HCT116 (cell line): Measurements from ENCODE around the gene ITGA2B. TPM values are rescaled to one million over a fixed set of nuclear protein-coding genes. Genes with fewer than 3 reads are reported as not detected.

Experiments used
- ATAC-seq: fragments of 200-7000 bp; cut with Tn5 transposase; 2 replicates; pipeline ENCODE4 v1.9.1; 2020; ENCODE audit warnings: mild to moderate bottlenecking, moderate library complexity
- BruUV-seq: library from RNA; stranded (reverse); fragments of 400-500 nt; replicated peaks from 2 replicates; lab custom pipeline; 2021; lab: Mats Ljungman, UMichigan
- CTCF ChIA-PET: fragments of 300-600 bp; sonication (Branson Sonifier 250); formaldehyde crosslinking; loops from one replicate; lab custom pipeline; 2021; ENCODE audit warnings: antibody characterized with exemption; lab: Charles Lee
- POLR2A ChIA-PET: fragments of 300-600, 350-600 bp; sonication (Branson Sonifier 250); formaldehyde crosslinking; loops from one replicate; lab custom pipeline; 2021; ENCODE audit warnings: antibody characterized with exemption; lab: Charles Lee
- RAD21 ChIA-PET, 2 experiments: fragments of 300-600 bp; sonication (Branson Sonifier 250); formaldehyde crosslinking; loops; one replicate each; lab custom pipeline; 2023; ENCODE audit warnings: low total read pairs in 2 of 2; ENCODE audit not compliant: uncharacterized antibody in 2 of 2, unreplicated experiment in 2 of 2, low non-redundant PET in 1 of 2; lab: Charles Lee
- DNase-seq: peaks from one replicate; pipeline ENCODE4 v3.0.0-alpha.2; 2010; ENCODE audit warnings: low read depth, low spot score
- H2AFZ ChIP-seq: fragments of 200-600 bp; shearing (Covaris generic), sonication (generic); 2 replicates; pipeline ENCODE4 v1.6.1; 2017; ENCODE audit warnings: low read depth, mixed run types, mixed read lengths, antibody characterized with exemption, low read length; ENCODE audit not compliant: poor library complexity, severe bottlenecking
- H3K27ac ChIP-seq: 2 replicates; pipeline ENCODE4 v1.5.1; 2012; ENCODE audit warnings: low read depth, low read length
- H3K27me3 ChIP-seq: fragments of 200-600 bp; sonication (generic); 2 replicates; pipeline ENCODE4 v1.6.1; 2016; ENCODE audit warnings: mixed run types, low read length, mixed read lengths; ENCODE audit not compliant: insufficient read depth
- H3K36me3 ChIP-seq, 2 experiments: fragments of 200-500 bp in 1 of 2; fragments of 200-600 bp in 1 of 2; sonication (Bioruptor generic) in 1 of 2; sonication (generic) in 1 of 2; 2 replicates each; pipeline versions ENCODE4 v1.5.1 to v1.6.1; 2014 to 2016; ENCODE audit warnings: low read length in 2 of 2, inconsistent platforms in 1 of 2, mixed read lengths in 1 of 2, mixed run types in 1 of 2; ENCODE audit not compliant: insufficient read depth in 2 of 2, control insufficient read depth in 1 of 2
- H3K4me1 ChIP-seq, 2 experiments: fragments of 200-600 bp in 1 of 2; sonication (generic) in 1 of 2; 2 replicates each; pipeline versions ENCODE4 v1.5.1 to v1.6.1; 2012 to 2017; ENCODE audit warnings: low read length in 2 of 2, inconsistent platforms in 1 of 2, mild to moderate bottlenecking in 1 of 2, mixed read lengths in 1 of 2, mixed run types in 1 of 2, moderate library complexity in 1 of 2; ENCODE audit not compliant: insufficient read depth in 2 of 2, control insufficient read depth in 1 of 2
- H3K4me2 ChIP-seq: fragments of 200-600 bp; sonication (generic); 2 replicates; pipeline ENCODE4 v1.6.1; 2017; ENCODE audit warnings: mixed run types, low read length, mixed read lengths
- H3K4me3 ChIP-seq, 2 experiments: fragments of 200-600 bp in 1 of 2; sonication (generic) in 1 of 2; replicated peaks in 1 of 2; 2 replicates each; pipeline ENCODE4 v1.5.1; 2011 to 2016; ENCODE audit warnings: low read length in 2 of 2, control low read depth in 1 of 2, low read depth in 1 of 2, mild to moderate bottlenecking in 1 of 2, mixed read lengths in 1 of 2, mixed run types in 1 of 2
- H3K79me2 ChIP-seq: fragments of 200-600 bp; sonication (generic); 2 replicates; pipeline ENCODE4 v1.6.1; 2017; ENCODE audit warnings: mild to moderate bottlenecking, mixed run types, low read length, moderate library complexity, mixed read lengths; ENCODE audit not compliant: insufficient read depth
- H3K9ac ChIP-seq: fragments of 200-600 bp; sonication (generic); 2 replicates; pipeline ENCODE4 v1.6.1; 2016; ENCODE audit warnings: low read length, mixed read lengths
- H3K9me2 ChIP-seq: fragments of 200-600 bp; sonication (generic), shearing (Covaris generic); 2 replicates; pipeline ENCODE4 v1.6.1; 2017; ENCODE audit warnings: mixed run types, mild to moderate bottlenecking, moderate library complexity; ENCODE audit not compliant: insufficient read depth
- H3K9me3 ChIP-seq, 2 experiments: fragments of 200-500 bp in 1 of 2; fragments of 200-600 bp in 1 of 2; sonication (Bioruptor generic) in 1 of 2; sonication (generic) in 1 of 2; 2 replicates each; pipeline ENCODE4 v1.6.1; 2014 to 2017; ENCODE audit warnings: low read length in 2 of 2, mixed read lengths in 2 of 2, inconsistent platforms in 1 of 2, low read depth in 1 of 2, mild to moderate bottlenecking in 1 of 2, mixed run types in 1 of 2, moderate library complexity in 1 of 2; ENCODE audit not compliant: control insufficient read depth in 1 of 2, insufficient read depth in 1 of 2
- H4K20me1 ChIP-seq: fragments of 200-600 bp; sonication (generic), shearing (Covaris generic); 2 replicates; pipeline ENCODE4 v1.6.1; 2017; ENCODE audit warnings: mixed run types, mild to moderate bottlenecking, moderate library complexity; ENCODE audit not compliant: insufficient read depth
- EZH2 ChIP-seq: fragments of 200-600 bp; sonication (generic); IDR thresholded peaks from 2 replicates; pipeline ENCODE4 v1.6.1; 2017; ENCODE audit warnings: antibody characterized with exemption, mixed run types
- JUND ChIP-seq: IDR thresholded peaks from 2 replicates; pipeline ENCODE4 v1.6.1; 2012
- SRF ChIP-seq: IDR thresholded peaks from 2 replicates; pipeline ENCODE4 v1.6.1; 2012; ENCODE audit warnings: low read depth
- TCF7L2 ChIP-seq: IDR thresholded peaks from 2 replicates; pipeline ENCODE4 v1.7.0; 2011; ENCODE audit warnings: borderline replicate concordance, inconsistent platforms; ENCODE audit not compliant: insufficient read depth, insufficient read length; ENCODE audit errors: extremely low read depth
- ZNF274 ChIP-seq: fragments of 200-500 bp; sonication (Bioruptor generic); IDR thresholded peaks from 2 replicates; pipeline ENCODE4 v1.6.1; 2014; ENCODE audit warnings: mild to moderate bottlenecking, low read depth, low read length, inconsistent platforms
- intact Hi-C: fragments of 100-400 bp; cut with micrococcal nuclease; formaldehyde crosslinking; loops from 2 replicates; pipeline ENCODE4 v1.10.0; 2022
- total RNA-seq: library from RNA; stranded (reverse); gene quantifications from one replicate; pipeline ENCODE4 v1.2.1, GENCODE V29; 2021; ENCODE audit not compliant: unreplicated experiment
- TF ChIP-seq, protein P1 (sequence below), 3 experiments: fragments of 200-600 bp in 1 of 3; sonication (generic) in 1 of 3; IDR thresholded peaks in 2 of 3; conservative IDR thresholded peaks in 1 of 3; 2 replicates each; pipeline ENCODE4 v1.5.1; 2012 to 2017; ENCODE audit warnings: low read depth in 2 of 3, low read length in 2 of 3, antibody characterized with exemption in 1 of 3, borderline replicate concordance in 1 of 3, control low read depth in 1 of 3, mild to moderate bottlenecking in 1 of 3, mixed read lengths in 1 of 3, mixed run types in 1 of 3, moderate library complexity in 1 of 3; ENCODE audit not compliant: insufficient read depth in 1 of 3

ITGA2B gene
- total RNA-seq, 1 experiment from 2014 or later, result 7.6 TPM

GRCh38 chr17:44409309-44410028 is 20.0 kb upstream of the ITGA2B start:
- TF ChIP-seq TCF7L2, result no peak
- TF ChIP-seq, protein P1, sequence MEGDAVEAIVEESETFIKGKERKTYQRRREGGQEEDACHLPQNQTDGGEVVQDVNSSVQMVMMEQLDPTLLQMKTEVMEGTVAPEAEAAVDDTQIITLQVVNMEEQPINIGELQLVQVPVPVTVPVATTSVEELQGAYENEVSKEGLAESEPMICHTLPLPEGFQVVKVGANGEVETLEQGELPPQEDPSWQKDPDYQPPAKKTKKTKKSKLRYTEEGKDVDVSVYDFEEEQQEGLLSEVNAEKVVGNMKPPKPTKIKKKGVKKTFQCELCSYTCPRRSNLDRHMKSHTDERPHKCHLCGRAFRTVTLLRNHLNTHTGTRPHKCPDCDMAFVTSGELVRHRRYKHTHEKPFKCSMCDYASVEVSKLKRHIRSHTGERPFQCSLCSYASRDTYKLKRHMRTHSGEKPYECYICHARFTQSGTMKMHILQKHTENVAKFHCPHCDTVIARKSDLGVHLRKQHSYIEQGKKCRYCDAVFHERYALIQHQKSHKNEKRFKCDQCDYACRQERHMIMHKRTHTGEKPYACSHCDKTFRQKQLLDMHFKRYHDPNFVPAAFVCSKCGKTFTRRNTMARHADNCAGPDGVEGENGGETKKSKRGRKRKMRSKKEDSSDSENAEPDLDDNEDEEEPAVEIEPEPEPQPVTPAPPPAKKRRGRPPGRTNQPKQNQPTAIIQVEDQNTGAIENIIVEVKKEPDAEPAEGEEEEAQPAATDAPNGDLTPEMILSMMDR (IDR thresholded peaks at IDR 0.05 in 2 of 3, conservative IDR thresholded peaks at IDR 0.05 in 1 of 3; ENCODE audit: borderline replicate concordance in 1 of 3, insufficient read depth in 1 of 3, low read depth in 2 of 3, low read length in 2 of 3), result peak in 2 of 3 experiments; percentile 27 to 34; a peak in 3 of 6 replicates
- TF ChIP-seq SRF, result no peak
- H3K36me3 ChIP-seq, result peaks cover 3 to 4% of the 10 kb centered on the region in 2 experiments; a peak in 1 of 4 replicates
- no peak overlapping the region for H3K9ac ChIP-seq
- H2AFZ ChIP-seq, result no peak overlapping the region
- H3K4me3 ChIP-seq, result no peak overlapping the region
- no peaks in the 10 kb centered on the region for H3K27me3 ChIP-seq
- BruUV-seq, result no TSS peak
- POLR2A ChIA-PET, result no interaction called here
- H3K79me2 ChIP-seq, result peaks cover 19% of the 10 kb centered on the region
- H3K27ac ChIP-seq, result no peak overlapping the region
- no peak overlapping the region for H3K4me2 ChIP-seq
- H4K20me1 ChIP-seq, result no peaks in the 10 kb centered on the region; the same call in 1 of the 2 replicates
- H3K4me1 ChIP-seq, result no peaks in the 10 kb centered on the region
- DNase-seq, result no peak
- intact Hi-C loops, result no loop called here
- H3K9me2 ChIP-seq, result no peaks in the 10 kb centered on the region
- RAD21 ChIA-PET, result no interaction called here
- no peaks in the 10 kb centered on the region for H3K9me3 ChIP-seq
- CTCF ChIA-PET, result no interaction called here
- ATAC-seq, result peak; percentile 58

DNA sequence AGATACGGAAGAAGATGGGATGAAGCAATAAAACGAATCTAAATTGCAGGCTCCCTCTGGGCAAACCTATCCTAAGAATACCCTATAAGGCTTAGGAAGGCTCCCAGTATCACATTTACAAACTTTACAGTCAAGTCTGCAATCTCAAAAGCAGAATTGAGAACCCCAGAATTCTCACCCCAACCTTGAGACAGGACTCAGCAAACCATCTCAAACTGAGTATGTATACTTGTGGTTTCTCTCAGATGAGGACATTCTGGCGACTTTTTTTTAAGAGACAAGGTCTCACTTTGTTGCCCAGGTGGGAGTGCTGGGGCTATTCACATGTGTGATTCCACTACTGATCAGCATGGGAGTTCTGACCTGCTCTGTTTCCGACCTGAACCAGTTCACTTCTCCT is 19.3 kb upstream of the ITGA2B start:
- H3K9me2 ChIP-seq, result no peaks in the 10 kb centered on the region
- H2AFZ ChIP-seq, result no peak overlapping the region
- TF ChIP-seq JUND, result no peak
- no peak for TF ChIP-seq EZH2
- TF ChIP-seq ZNF274, result no peak
- no peak overlapping the region for H3K9ac ChIP-seq
- RAD21 ChIA-PET, result no interaction called here
- no peak overlapping the region for H3K4me2 ChIP-seq
- DNase-seq (no peak), ATAC-seq (no peak)
- H4K20me1 ChIP-seq, result no peaks in the 10 kb centered on the region; the same call in 1 of the 2 replicates
- H3K79me2 ChIP-seq, result peaks cover 19% of the 10 kb centered on the region
- CTCF ChIA-PET, result no interaction called here
- H3K27me3 ChIP-seq, result no peaks in the 10 kb centered on the region
- intact Hi-C loops, result no loop called here
- H3K9me3 ChIP-seq, result no peaks in the 10 kb centered on the region
- H3K4me3 ChIP-seq, result no peak overlapping the region
- no TSS peak for BruUV-seq
- H3K36me3 ChIP-seq, result peaks cover 3 to 4% of the 10 kb centered on the region in 2 experiments; a peak in 1 of 4 replicates
- H3K27ac ChIP-seq, result no peak overlapping the region
- H3K4me1 ChIP-seq, result no peaks in the 10 kb centered on the region
- POLR2A ChIA-PET, result no interaction called here
